OCI-LY1 (cell line): ENCODE data around the gene ASH1L.

Experiments used
- CTCF ChIP-seq: fragments of 200-600 bp; sonication (generic), shearing (Covaris generic); IDR thresholded peaks from 2 replicates; pipeline ENCODE4 v1.5.1; 2017; ENCODE audit warnings: mild to moderate bottlenecking, antibody characterized with exemption, low read length, moderate library complexity, mixed read lengths
- EZH2 ChIP-seq: fragments of 200-600 bp; sonication (generic), shearing (Covaris generic); IDR thresholded peaks from 2 replicates; pipeline ENCODE4 v1.8.0; 2017; ENCODE audit warnings: borderline replicate concordance, mixed run types, mild to moderate bottlenecking, antibody characterized with exemption, low read length, moderate library complexity, mixed read lengths

- TF ChIP-seq CTCF (no peak), EZH2 (no peak)
Observed at GRCh38 chr1:155526356-155526755, 36.2 kb downstream of the ASH1L start.
